Lower leg skin (tissue), 3 donors: ENCODE measurements around the gene SMIM9.

ENCODE experiments used
- CTCF ChIP-seq, 3 donors: fragments of 450-650 bp; IDR thresholded peaks; one replicate each; pipeline ENCODE4 v1.5.1; 2016; ENCODE audit warnings: antibody characterized with exemption in 3 of 3, mild to moderate bottlenecking in 3 of 3, moderate library complexity in 2 of 3
- POLR2A ChIP-seq, 2 donors: fragments of 450-650 bp; IDR thresholded peaks; one replicate each; pipeline ENCODE4 v1.6.1; 2016 to 2017; ENCODE audit warnings: antibody characterized with exemption in 2 of 2, mild to moderate bottlenecking in 1 of 2, moderate library complexity in 1 of 2

- TF ChIP-seq CTCF (IDR thresholded peaks at IDR 0.05) (no peak), POLR2A (IDR thresholded peaks at IDR 0.05) (no peak)
Observed at GRCh38 chrX:154855256-154855655, 20.8 kb upstream of the SMIM9 start.
